ENCODE results near the gene NR1H4. TPM values are rescaled to one million over a fixed set of nuclear protein-coding genes. Genes with fewer than 3 reads are reported as not detected.

The NR1H4 gene
- total RNA-seq, 1 donor from 2014 or later, result 1.9 TPM

DNA sequence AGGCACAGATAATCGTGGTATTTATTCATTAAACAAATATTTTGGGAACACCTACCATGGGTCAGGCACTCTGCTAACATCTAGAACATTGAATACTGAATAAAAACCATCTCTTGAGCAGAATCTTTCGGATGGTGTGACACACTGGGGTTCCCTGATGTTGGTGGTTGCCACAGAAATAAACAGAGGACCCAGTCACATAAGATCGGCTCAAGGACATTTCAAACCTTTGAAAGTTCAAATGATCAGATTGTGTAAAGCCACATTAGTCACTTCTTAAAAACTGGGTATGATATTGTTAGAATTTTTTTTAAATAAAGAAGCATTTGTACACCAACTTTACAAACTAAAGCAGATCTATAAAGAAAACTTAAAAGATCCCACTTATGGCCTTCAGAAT is 39.0 kb downstream of the NR1H4 start:
- no peak for DNase-seq (ENCODE audit: low spot score in 2 of 2, unreplicated experiment in 2 of 2)
- Mint-ChIP-seq H3K4me3 (no peak overlapping the region), H3K4me1 (no peaks in the 10 kb centered on the region), H3K36me3 (no peaks in the 10 kb centered on the region), H3K9me3 (peaks cover 6% of the 10 kb centered on the region), H3K27me3 (ENCODE audit: low read depth) (no peaks in the 10 kb centered on the region), H3K27ac (no peak overlapping the region)
- TF ChIP-seq, protein P1, sequence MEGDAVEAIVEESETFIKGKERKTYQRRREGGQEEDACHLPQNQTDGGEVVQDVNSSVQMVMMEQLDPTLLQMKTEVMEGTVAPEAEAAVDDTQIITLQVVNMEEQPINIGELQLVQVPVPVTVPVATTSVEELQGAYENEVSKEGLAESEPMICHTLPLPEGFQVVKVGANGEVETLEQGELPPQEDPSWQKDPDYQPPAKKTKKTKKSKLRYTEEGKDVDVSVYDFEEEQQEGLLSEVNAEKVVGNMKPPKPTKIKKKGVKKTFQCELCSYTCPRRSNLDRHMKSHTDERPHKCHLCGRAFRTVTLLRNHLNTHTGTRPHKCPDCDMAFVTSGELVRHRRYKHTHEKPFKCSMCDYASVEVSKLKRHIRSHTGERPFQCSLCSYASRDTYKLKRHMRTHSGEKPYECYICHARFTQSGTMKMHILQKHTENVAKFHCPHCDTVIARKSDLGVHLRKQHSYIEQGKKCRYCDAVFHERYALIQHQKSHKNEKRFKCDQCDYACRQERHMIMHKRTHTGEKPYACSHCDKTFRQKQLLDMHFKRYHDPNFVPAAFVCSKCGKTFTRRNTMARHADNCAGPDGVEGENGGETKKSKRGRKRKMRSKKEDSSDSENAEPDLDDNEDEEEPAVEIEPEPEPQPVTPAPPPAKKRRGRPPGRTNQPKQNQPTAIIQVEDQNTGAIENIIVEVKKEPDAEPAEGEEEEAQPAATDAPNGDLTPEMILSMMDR (IDR thresholded peaks at IDR 0.05; ENCODE audit: unreplicated experiment), result no peak

DNA sequence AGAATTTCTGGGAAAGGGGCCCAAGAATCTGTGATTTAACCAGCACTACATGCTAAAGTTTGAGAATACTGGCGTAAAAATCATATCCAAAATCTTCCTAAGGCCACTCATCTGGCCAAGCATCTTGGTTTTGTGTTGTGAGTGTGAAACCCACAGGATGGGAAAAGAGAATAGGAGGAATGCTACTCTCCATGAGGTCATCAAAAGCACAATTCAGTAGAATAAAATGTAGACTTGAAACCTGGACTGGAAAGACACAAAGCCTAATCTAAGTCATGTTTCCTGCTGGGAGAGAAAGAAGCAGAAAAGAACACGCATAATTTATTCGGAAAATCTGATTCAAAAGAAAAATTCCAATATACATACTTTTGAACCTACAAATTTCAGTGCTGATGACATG is 42.3 kb downstream of the NR1H4 start:
- Mint-ChIP-seq H3K4me1 (no peaks in the 10 kb centered on the region), H3K4me3 (no peak overlapping the region), H3K36me3 (no peaks in the 10 kb centered on the region), H3K27ac (no peak overlapping the region), H3K27me3 (ENCODE audit: low read depth) (peaks cover 17% of the 10 kb centered on the region), H3K9me3 (peaks cover 6% of the 10 kb centered on the region)
- no peak for DNase-seq (ENCODE audit: low spot score in 2 of 2, unreplicated experiment in 2 of 2)
- TF ChIP-seq, protein P1 (IDR thresholded peaks at IDR 0.05; ENCODE audit: unreplicated experiment), result no peak

DNA sequence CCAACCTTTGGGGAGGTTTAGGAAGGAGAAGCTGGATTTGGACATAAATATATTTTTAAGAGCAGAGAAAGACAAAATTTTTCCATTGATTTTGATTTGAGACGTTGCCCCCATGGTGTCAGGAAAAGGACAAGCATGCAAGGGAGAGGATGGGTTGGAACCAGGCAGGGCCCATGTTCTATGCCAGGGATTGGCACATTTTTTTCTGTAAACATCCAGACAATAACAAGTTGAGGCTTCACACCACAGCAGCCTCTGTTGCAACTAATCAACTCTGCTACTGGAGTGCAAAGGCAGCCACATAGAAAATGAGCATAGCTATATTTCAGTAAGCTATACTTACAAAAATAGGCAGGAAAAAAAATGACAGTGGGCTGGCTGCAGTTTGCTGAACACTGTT is 44.7 kb downstream of the NR1H4 start:
- H3K36me3 Mint-ChIP-seq, result no peaks in the 10 kb centered on the region
- H3K4me3 Mint-ChIP-seq, result no peak overlapping the region
- TF ChIP-seq, protein P1 (IDR thresholded peaks at IDR 0.05; ENCODE audit: unreplicated experiment), result no peak
- H3K9me3 Mint-ChIP-seq, result peaks cover 6% of the 10 kb centered on the region
- no peaks in the 10 kb centered on the region for H3K4me1 Mint-ChIP-seq
- H3K27me3 Mint-ChIP-seq (ENCODE audit: low read depth), result peaks cover 34% of the 10 kb centered on the region
- H3K27ac Mint-ChIP-seq, result no peak overlapping the region
- DNase-seq (ENCODE audit: low spot score in 2 of 2, unreplicated experiment in 2 of 2), result no peak

DNA sequence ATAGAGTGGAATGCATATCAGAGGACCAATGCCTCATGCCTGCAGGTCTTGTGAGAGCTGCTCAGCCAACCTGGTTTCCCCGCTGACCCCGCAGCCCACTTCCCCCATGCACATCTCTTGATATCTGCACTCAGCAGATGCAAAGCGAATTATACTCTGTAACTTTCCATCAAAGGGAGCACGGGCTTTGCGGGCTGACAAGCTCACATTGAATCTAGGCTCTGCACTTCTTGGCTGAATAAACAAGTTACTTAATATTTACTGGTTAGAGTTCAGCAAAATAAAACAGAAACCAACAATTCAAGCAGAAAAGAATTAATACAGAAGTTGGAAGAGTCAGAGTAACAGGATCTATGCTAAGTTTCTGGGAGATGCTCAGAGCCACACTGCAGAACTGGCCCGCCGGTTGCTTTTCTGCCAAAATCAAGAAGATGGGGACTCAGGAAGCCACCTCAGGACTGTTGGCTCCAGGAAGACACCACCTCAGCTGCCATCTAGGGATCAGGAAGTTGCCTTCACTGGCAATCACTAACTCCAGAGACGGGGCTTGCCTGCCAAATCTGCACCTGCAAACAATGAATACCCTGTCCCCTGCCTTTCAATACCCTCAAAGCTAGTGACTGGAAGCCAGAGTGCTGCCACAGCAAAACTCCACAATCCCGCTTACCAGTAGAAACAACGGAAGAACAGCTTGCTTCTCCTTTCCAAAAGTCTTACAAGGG is 46.5 kb downstream of the NR1H4 start:
- no peak overlapping the region for H3K27ac Mint-ChIP-seq
- H3K27me3 Mint-ChIP-seq (ENCODE audit: low read depth), result peaks cover 45% of the 10 kb centered on the region
- H3K4me1 Mint-ChIP-seq, result no peaks in the 10 kb centered on the region
- no peaks in the 10 kb centered on the region for H3K36me3 Mint-ChIP-seq
- TF ChIP-seq, protein P1 (IDR thresholded peaks at IDR 0.05; ENCODE audit: unreplicated experiment), result no peak
- no peak for DNase-seq (ENCODE audit: low spot score in 2 of 2, unreplicated experiment in 2 of 2)
- no peak overlapping the region for H3K4me3 Mint-ChIP-seq
- H3K9me3 Mint-ChIP-seq, result peaks cover 6% of the 10 kb centered on the region

DNA sequence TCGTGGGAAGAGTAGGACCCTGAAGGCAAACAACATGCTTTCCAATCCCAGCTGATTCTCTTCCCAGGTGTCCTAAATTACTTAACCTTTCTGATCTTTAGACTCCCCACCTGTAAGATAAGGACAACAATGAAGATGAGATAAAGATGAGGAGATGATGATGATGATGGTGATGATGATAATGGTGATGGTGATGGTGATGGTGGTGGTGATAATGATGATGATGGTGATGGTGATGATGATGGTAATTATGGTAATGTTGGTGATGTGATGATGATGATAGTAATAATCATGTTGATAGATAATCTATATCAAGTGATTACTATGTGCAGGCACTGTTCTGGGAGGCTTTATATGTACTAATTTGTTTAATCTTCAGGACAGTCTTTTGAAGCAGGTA is 48.3 kb downstream of the NR1H4 start:
- Mint-ChIP-seq H3K36me3 (no peaks in the 10 kb centered on the region), H3K4me1 (no peaks in the 10 kb centered on the region), H3K9me3 (peaks cover 4% of the 10 kb centered on the region), H3K27me3 (ENCODE audit: low read depth) (peaks cover 54% of the 10 kb centered on the region), H3K4me3 (no peak overlapping the region), H3K27ac (no peak overlapping the region)
- TF ChIP-seq, protein P1 (IDR thresholded peaks at IDR 0.05; ENCODE audit: unreplicated experiment), result no peak
- no peak for DNase-seq (ENCODE audit: low spot score in 2 of 2, unreplicated experiment in 2 of 2)

Data from mesothelial cell of epicardium (in vitro differentiated cells).